Fibroblast of lung (primary cell): ENCODE results near the gene CLN5.

Experiments used
- CTCF ChIP-seq, 2 donors: IDR thresholded peaks in 1 of 2; conservative IDR thresholded peaks in 1 of 2; 1 replicate in 1 of 2; 2 replicates in 1 of 2; pipeline ENCODE4 v1.5.1; 2011 to 2012; ENCODE audit warnings: low read length in 2 of 2, control low read depth in 1 of 2, inconsistent platforms in 1 of 2, low read depth in 1 of 2, mild to moderate bottlenecking in 1 of 2
- EZH2 ChIP-seq: IDR thresholded peaks from 2 replicates; pipeline ENCODE4 v1.5.1; 2012; ENCODE audit warnings: low read length, control low read depth, mild to moderate bottlenecking; ENCODE audit errors: missing control alignments

DNA sequence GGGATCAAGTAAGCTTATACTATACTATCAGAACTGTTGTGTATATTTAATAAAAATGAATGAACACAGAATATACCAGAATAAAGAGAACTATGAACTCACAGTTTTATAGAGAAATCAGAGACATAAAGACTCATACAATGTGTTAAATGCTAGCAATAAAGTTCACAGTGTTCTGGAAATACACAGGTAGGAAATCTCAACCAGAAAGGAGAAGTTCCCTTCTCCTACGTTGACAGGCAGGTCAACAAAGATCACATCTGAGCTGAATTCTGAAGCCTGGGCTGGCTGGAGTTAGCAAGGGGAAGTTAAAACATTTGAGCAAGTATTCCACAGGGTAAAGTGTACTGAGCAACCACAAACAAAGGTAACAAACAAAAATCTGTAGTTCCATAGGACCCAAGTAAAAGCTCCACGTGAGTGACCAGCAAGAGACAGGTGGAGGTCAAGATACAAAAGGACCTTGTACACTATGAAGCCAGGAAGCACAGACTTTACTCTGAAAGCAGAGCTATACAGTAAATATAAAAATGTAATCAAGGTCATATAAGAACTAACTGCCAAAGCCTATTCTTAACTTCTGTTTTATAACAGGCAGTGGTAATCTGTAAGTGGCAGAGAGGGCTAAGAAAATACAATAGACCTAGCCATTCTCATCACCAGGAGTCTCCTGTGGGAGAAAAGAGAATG is 22.1 kb downstream of the CLN5 start:
- TF ChIP-seq CTCF (conservative IDR thresholded peaks at IDR 0.05 in 1 of 2, IDR thresholded peaks at IDR 0.05 in 1 of 2; ENCODE audit: low read depth in 1 of 2, low read length in 2 of 2) (no peak), EZH2 (no peak)
